Measurements from ENCODE around the gene RBMS1.

DNA sequence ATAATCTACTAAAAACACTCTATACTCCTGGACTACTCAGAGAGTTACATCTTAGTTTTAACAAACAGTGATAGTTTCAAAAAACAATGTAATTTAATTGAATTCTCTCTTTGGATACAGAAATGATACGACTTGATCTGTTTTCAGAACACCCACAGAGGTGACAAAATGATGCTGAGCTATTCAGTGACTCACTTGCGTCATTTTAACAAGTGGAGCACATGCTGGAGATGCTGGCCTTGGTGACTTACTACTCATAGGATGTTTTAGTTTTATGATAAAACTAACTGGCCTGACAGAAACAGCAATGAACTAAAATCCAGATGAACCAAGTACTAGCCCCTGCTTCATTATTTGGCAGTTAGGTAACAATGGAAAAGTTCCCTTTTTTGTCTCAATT lies 192.2 kb downstream of the RBMS1 start:
- TF ChIP-seq, protein P1, sequence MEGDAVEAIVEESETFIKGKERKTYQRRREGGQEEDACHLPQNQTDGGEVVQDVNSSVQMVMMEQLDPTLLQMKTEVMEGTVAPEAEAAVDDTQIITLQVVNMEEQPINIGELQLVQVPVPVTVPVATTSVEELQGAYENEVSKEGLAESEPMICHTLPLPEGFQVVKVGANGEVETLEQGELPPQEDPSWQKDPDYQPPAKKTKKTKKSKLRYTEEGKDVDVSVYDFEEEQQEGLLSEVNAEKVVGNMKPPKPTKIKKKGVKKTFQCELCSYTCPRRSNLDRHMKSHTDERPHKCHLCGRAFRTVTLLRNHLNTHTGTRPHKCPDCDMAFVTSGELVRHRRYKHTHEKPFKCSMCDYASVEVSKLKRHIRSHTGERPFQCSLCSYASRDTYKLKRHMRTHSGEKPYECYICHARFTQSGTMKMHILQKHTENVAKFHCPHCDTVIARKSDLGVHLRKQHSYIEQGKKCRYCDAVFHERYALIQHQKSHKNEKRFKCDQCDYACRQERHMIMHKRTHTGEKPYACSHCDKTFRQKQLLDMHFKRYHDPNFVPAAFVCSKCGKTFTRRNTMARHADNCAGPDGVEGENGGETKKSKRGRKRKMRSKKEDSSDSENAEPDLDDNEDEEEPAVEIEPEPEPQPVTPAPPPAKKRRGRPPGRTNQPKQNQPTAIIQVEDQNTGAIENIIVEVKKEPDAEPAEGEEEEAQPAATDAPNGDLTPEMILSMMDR (IDR thresholded peaks at IDR 0.05; ENCODE audit: low read depth, low read length, missing input control), result no peak
- TF ChIP-seq REST (IDR thresholded peaks at IDR 0.05), result no peak
- no peak for TF ChIP-seq TAF1 (conservative IDR thresholded peaks at IDR 0.05)
- TF ChIP-seq SP1 (IDR thresholded peaks at IDR 0.05), result no peak
- no peak for TF ChIP-seq ATF3 (IDR thresholded peaks at IDR 0.05)
- TF ChIP-seq RAD21 (IDR thresholded peaks at IDR 0.05), result no peak
